Measurements from ENCODE around the gene RXFP4.
"Not testable (repeated sequence)": the region's sequence is repeated elsewhere in the genome, so short reads cannot be mapped to it uniquely, and the experiment has no call there.

The RXFP4 gene

DNA sequence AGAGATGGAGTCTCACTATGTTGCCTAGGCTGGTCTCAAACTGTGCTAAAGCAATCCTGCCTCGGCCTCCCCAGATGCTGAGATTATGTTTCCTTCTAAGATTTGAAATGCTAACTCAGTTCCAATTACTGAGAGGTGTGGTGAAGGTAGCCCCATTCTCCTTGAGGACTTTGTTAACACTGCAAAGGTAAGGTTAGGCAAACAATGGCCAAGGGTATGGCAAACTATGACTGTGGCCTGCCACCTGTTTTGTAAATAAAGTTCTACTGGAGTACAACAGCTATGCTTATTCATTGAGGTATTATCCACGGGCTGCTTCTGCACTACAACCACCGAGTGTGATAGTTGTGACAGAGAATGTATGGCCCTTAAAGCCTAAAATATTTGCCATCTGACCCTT lies 20.7 kb upstream of the RXFP4 start:
- Histone ChIP-seq H3K4me2 (ENCODE audit: low read depth, low read length, poor library complexity, severe bottlenecking) (no peak overlapping the region), H3K9ac (ENCODE audit: low read depth, low read length, poor library complexity, severe bottlenecking) (no peak overlapping the region), H3F3A (ENCODE audit: low read depth) (0 out of 2 replicates have a peak, but pooled peaks cover 3% of the 10 kb centered on the region), H3K4me1 (ENCODE audit: insufficient read depth, low read length, poor library complexity, severe bottlenecking) (no peaks in the 10 kb centered on the region), H2AFZ (ENCODE audit: low read length) (no peak overlapping the region), H3K79me2 (ENCODE audit: insufficient read depth, low read length) (peaks cover 27% of the 10 kb centered on the region), H3K9me2 (replicated peaks; ENCODE audit: low read depth, low read length) (no peaks in the 10 kb centered on the region), H3K4me3 (ENCODE audit: low read length, poor library complexity, severe bottlenecking) (no peak overlapping the region), H3K36me3 (ENCODE audit: insufficient read depth, low read length) (peaks cover 85% of the 10 kb centered on the region), H3K9me3 (ENCODE audit: insufficient read depth, low read depth, low read length) (no peaks in the 10 kb centered on the region), H4K20me1 (ENCODE audit: insufficient read depth, low read length, poor library complexity, severe bottlenecking) (peaks cover 26% of the 10 kb centered on the region), H3K27me3 (ENCODE audit: insufficient read depth, low read length, poor library complexity, severe bottlenecking) (no peaks in the 10 kb centered on the region)
- TF ChIP-seq EZH2phosphoT487 (IDR thresholded peaks at IDR 0.05; ENCODE audit: borderline replicate concordance), result no peak
- TF ChIP-seq, protein P1, sequence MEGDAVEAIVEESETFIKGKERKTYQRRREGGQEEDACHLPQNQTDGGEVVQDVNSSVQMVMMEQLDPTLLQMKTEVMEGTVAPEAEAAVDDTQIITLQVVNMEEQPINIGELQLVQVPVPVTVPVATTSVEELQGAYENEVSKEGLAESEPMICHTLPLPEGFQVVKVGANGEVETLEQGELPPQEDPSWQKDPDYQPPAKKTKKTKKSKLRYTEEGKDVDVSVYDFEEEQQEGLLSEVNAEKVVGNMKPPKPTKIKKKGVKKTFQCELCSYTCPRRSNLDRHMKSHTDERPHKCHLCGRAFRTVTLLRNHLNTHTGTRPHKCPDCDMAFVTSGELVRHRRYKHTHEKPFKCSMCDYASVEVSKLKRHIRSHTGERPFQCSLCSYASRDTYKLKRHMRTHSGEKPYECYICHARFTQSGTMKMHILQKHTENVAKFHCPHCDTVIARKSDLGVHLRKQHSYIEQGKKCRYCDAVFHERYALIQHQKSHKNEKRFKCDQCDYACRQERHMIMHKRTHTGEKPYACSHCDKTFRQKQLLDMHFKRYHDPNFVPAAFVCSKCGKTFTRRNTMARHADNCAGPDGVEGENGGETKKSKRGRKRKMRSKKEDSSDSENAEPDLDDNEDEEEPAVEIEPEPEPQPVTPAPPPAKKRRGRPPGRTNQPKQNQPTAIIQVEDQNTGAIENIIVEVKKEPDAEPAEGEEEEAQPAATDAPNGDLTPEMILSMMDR (conservative IDR thresholded peaks at IDR 0.05; ENCODE audit: low read length), result no peak

DNA sequence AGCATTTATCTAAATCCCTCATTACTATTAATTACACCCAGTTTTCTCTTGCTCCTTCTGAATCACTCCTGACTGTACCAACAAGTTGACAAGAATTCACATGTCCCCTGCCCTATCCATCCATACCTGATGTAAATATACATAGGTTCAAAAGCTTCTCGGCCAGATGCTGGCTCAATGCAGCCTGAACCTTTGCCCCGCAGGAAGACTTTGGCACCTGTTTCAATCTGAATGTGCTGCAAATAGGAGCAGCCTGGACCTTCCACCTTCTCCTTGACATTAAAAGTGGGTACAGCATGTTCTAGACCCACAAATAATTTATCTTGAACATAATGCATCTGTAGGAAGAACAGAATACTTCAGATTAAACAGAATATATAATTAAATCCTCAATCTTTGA lies 15.9 kb upstream of the RXFP4 start:
- peaks cover 68% of the 10 kb centered on the region for H3K79me2 ChIP-seq (ENCODE audit: insufficient read depth, low read length)

DNA sequence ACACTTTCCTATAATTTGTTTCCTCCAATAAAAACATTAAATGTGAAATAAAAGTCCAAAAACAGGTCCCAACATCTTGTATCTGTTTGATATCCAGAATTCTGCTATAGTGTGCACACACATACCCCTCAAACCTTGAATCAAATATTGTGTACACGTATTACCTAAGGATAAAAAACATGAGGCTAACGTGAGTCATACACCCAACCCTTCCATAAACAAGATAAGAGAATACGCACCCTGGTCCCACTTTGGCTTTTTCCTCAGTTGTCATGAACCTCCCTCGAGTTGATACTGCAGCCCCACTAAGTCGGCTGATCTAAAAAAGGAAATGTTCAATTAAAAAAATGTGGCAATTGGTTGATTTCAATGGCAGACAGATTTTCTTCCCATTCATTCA lies 12.4 kb upstream of the RXFP4 start:
- no peak for TF ChIP-seq EZH2phosphoT487 (IDR thresholded peaks at IDR 0.05; ENCODE audit: borderline replicate concordance)
- TF ChIP-seq, protein P1 (conservative IDR thresholded peaks at IDR 0.05; ENCODE audit: low read length), result no peak
- Histone ChIP-seq H3F3A (ENCODE audit: low read depth) (no peaks in the 10 kb centered on the region), H4K20me1 (ENCODE audit: insufficient read depth, low read length, poor library complexity, severe bottlenecking) (peaks cover 73% of the 10 kb centered on the region)

More for the DNA sequence above, 15.9 kb upstream of the RXFP4 start:
- H3K36me3 ChIP-seq (ENCODE audit: insufficient read depth, low read length), result peaks cover 84% of the 10 kb centered on the region
- no peak overlapping the region for H3K4me3 ChIP-seq (ENCODE audit: low read length, poor library complexity, severe bottlenecking)
- H3K4me2 ChIP-seq (ENCODE audit: low read depth, low read length, poor library complexity, severe bottlenecking), result no peak overlapping the region
- H3K27me3 ChIP-seq (ENCODE audit: insufficient read depth, low read length, poor library complexity, severe bottlenecking), result no peaks in the 10 kb centered on the region
- TF ChIP-seq, protein P1 (conservative IDR thresholded peaks at IDR 0.05; ENCODE audit: low read length), result no peak
- no peak for TF ChIP-seq EZH2phosphoT487 (IDR thresholded peaks at IDR 0.05; ENCODE audit: borderline replicate concordance)
- H2AFZ ChIP-seq (ENCODE audit: low read length), result no peak overlapping the region
- H3K4me1 ChIP-seq (ENCODE audit: insufficient read depth, low read length, poor library complexity, severe bottlenecking), result peaks cover 6% of the 10 kb centered on the region
- H3K9me3 ChIP-seq (ENCODE audit: insufficient read depth, low read depth, low read length), result no peaks in the 10 kb centered on the region
- no peak overlapping the region for H3K9ac ChIP-seq (ENCODE audit: low read depth, low read length, poor library complexity, severe bottlenecking)
- no peaks in the 10 kb centered on the region for H3F3A ChIP-seq (ENCODE audit: low read depth)
- H4K20me1 ChIP-seq (ENCODE audit: insufficient read depth, low read length, poor library complexity, severe bottlenecking), result peaks cover 60% of the 10 kb centered on the region
- no peaks in the 10 kb centered on the region for H3K9me2 ChIP-seq (replicated peaks; ENCODE audit: low read depth, low read length)

DNA sequence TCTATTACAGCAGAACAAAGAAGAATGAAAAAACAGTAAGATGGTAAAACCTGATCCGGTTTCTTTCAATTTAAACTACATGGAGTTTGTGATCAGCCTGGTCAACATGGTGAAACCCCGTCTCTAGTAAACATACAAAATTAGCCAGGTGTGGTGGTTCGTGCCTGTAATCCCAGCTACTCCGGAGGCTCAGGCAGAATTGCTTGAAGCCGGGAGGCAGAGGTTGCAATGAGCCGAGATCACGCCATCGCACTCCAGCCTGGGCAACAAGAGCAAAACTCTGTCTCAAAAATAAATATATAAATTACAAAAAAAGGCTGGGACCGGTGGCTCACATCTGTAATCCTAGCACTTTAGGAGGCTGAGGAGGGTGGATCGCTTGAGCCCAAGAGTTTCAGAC lies 10.7 kb upstream of the RXFP4 start:
- peaks cover 32% of the 10 kb centered on the region for H3K4me1 ChIP-seq (ENCODE audit: insufficient read depth, low read length, poor library complexity, severe bottlenecking)
- peak overlapping the region; percentile 97 for H3K9ac ChIP-seq (ENCODE audit: low read depth, low read length, poor library complexity, severe bottlenecking)
- H3K4me2 ChIP-seq (ENCODE audit: low read depth, low read length, poor library complexity, severe bottlenecking), result peak overlapping the region; percentile 88
- H3K79me2 ChIP-seq (ENCODE audit: insufficient read depth, low read length), result peaks cover 82% of the 10 kb centered on the region
- H3K9me3 ChIP-seq (ENCODE audit: insufficient read depth, low read depth, low read length); H3K27me3 ChIP-seq (ENCODE audit: insufficient read depth, low read length, poor library complexity, severe bottlenecking); H2AFZ ChIP-seq (ENCODE audit: low read length); H3F3A ChIP-seq (ENCODE audit: low read depth); H3K9me2 ChIP-seq (replicated peaks; ENCODE audit: low read depth, low read length): not testable (repeated sequence)
- H4K20me1 ChIP-seq (ENCODE audit: insufficient read depth, low read length, poor library complexity, severe bottlenecking), result peaks cover 69% of the 10 kb centered on the region
- H3K4me3 ChIP-seq (ENCODE audit: low read length, poor library complexity, severe bottlenecking), result peak overlapping the region; percentile 94
- peaks cover 35% of the 10 kb centered on the region for H3K36me3 ChIP-seq (ENCODE audit: insufficient read depth, low read length)

More for the DNA sequence above, 12.4 kb upstream of the RXFP4 start:
- H3K36me3 ChIP-seq (ENCODE audit: insufficient read depth, low read length), result peaks cover 49% of the 10 kb centered on the region
- peaks cover 86% of the 10 kb centered on the region for H3K79me2 ChIP-seq (ENCODE audit: insufficient read depth, low read length)
- peak overlapping the region; percentile 2 for H3K9ac ChIP-seq (ENCODE audit: low read depth, low read length, poor library complexity, severe bottlenecking)
- H3K4me1 ChIP-seq (ENCODE audit: insufficient read depth, low read length, poor library complexity, severe bottlenecking), result peaks cover 27% of the 10 kb centered on the region
- no peak overlapping the region for H2AFZ ChIP-seq (ENCODE audit: low read length)
- no peaks in the 10 kb centered on the region for H3K9me2 ChIP-seq (replicated peaks; ENCODE audit: low read depth, low read length)
- no peaks in the 10 kb centered on the region for H3K27me3 ChIP-seq (ENCODE audit: insufficient read depth, low read length, poor library complexity, severe bottlenecking)
- H3K4me2 ChIP-seq (ENCODE audit: low read depth, low read length, poor library complexity, severe bottlenecking), result peak overlapping the region; percentile 33
- peak overlapping the region; percentile 33 for H3K4me3 ChIP-seq (ENCODE audit: low read length, poor library complexity, severe bottlenecking)
- no peaks in the 10 kb centered on the region for H3K9me3 ChIP-seq (ENCODE audit: insufficient read depth, low read depth, low read length)

Measured in Loucy (cell line).